MM.1S (cell line): ENCODE data around the gene IL27RA.

Experiments
- DNase-seq: peaks from one replicate; pipeline ENCODE4 v3.0.0-alpha.2; 2015
- H2AFZ ChIP-seq: fragments of 300-600 bp; sonication (generic); 2 replicates; pipeline ENCODE4 v1.6.0; 2016; ENCODE audit warnings: antibody characterized with exemption, low read length
- H3F3A ChIP-seq: fragments of 300-600 bp; sonication (generic); 2 replicates; pipeline ENCODE4 v1.6.1; 2016; ENCODE audit warnings: mild to moderate bottlenecking, antibody characterized with exemption, low read length, moderate library complexity, mixed read lengths; ENCODE audit not compliant: insufficient read depth
- H3K27ac ChIP-seq: fragments of 300-600 bp; sonication (generic); 2 replicates; pipeline ENCODE4 v1.5.1; 2016; ENCODE audit warnings: mild to moderate bottlenecking, low read length
- H3K27me3 ChIP-seq: fragments of 300-600 bp; sonication (generic); replicated peaks from 2 replicates; pipeline ENCODE4 v1.6.0; 2016; ENCODE audit warnings: low read length; ENCODE audit not compliant: insufficient read depth
- H3K36me3 ChIP-seq: fragments of 300-600 bp; sonication (generic); replicated peaks from 2 replicates; pipeline ENCODE4 v1.6.1; 2016; ENCODE audit warnings: mild to moderate bottlenecking, low read length, mixed read lengths; ENCODE audit not compliant: insufficient read depth
- H3K4me1 ChIP-seq: fragments of 300-600 bp; sonication (generic); 2 replicates; pipeline ENCODE4 v1.6.1; 2016; ENCODE audit warnings: low read length, mixed read lengths
- H3K4me2 ChIP-seq: fragments of 300-600 bp; sonication (generic); 2 replicates; pipeline ENCODE4 v1.6.0; 2016; ENCODE audit warnings: low read depth, low read length
- H3K4me3 ChIP-seq: fragments of 300-600 bp; sonication (generic); 2 replicates; pipeline ENCODE4 v1.5.1; 2016; ENCODE audit warnings: low read length, mixed read lengths
- H3K79me2 ChIP-seq: fragments of 300-600 bp; sonication (generic); 2 replicates; pipeline ENCODE4 v1.6.1; 2016; ENCODE audit warnings: mixed run types, low read length, mixed read lengths
- H3K9ac ChIP-seq: fragments of 300-600 bp; sonication (generic); 2 replicates; pipeline ENCODE4 v1.6.1; 2016; ENCODE audit warnings: low read length, mixed read lengths
- H3K9me2 ChIP-seq: fragments of 300-600 bp; sonication (generic); replicated peaks from 2 replicates; pipeline ENCODE4 v1.6.1; 2016; ENCODE audit warnings: mild to moderate bottlenecking, low read length, mixed read lengths; ENCODE audit not compliant: insufficient read depth
- H3K9me3 ChIP-seq: fragments of 300-600 bp; sonication (generic); replicated peaks from 2 replicates; pipeline ENCODE4 v1.6.1; 2016; ENCODE audit warnings: mild to moderate bottlenecking, low read length, mixed read lengths; ENCODE audit not compliant: insufficient read depth
- H4K20me1 ChIP-seq: fragments of 300-600 bp; sonication (generic); 2 replicates; pipeline ENCODE4 v1.6.1; 2016; ENCODE audit warnings: mild to moderate bottlenecking, low read length, moderate library complexity, mixed read lengths; ENCODE audit not compliant: insufficient read depth
- CTCF ChIP-seq: fragments of 300-600 bp; sonication (generic); IDR thresholded peaks from 2 replicates; pipeline ENCODE4 v1.5.1; 2016; ENCODE audit warnings: antibody characterized with exemption, low read length, mixed read lengths
- EZH2 ChIP-seq: fragments of 300-600 bp; sonication (generic); optimal IDR thresholded peaks from 2 replicates; pipeline ENCODE3; 2017; ENCODE audit warnings: low read depth, mild to moderate bottlenecking, antibody characterized with exemption, low read length, mixed read lengths
- EZH2phosphoT487 ChIP-seq: fragments of 300-600 bp; sonication (generic); IDR thresholded peaks from 2 replicates; pipeline ENCODE4 v1.6.1; 2018; ENCODE audit warnings: antibody characterized with exemption, low read length

Gene IL27RA

GRCh38 chr19:14073925-14074838 is 42.6 kb downstream of the IL27RA start:
- H3K4me1 ChIP-seq, result peaks cover 3% of the 10 kb centered on the region
- H3K79me2 ChIP-seq, result peaks cover 7% of the 10 kb centered on the region; the same call in 1 of the 2 replicates
- H3K4me2 ChIP-seq, result peak overlapping the region; percentile 97
- H3K4me3 ChIP-seq, result peak overlapping the region; percentile 86
- peak overlapping the region; percentile 53; the same call in 1 of the 2 replicates for H3K9ac ChIP-seq
- H3K9me3 ChIP-seq, result no peaks in the 10 kb centered on the region
- H3F3A ChIP-seq, result peaks cover 22% of the 10 kb centered on the region
- H3K36me3 ChIP-seq, result no peaks in the 10 kb centered on the region
- peak overlapping the region; percentile 42; the same call in 1 of the 2 replicates for H3K27ac ChIP-seq
- no peak for TF ChIP-seq EZH2phosphoT487
- TF ChIP-seq CTCF, result no peak
- no peak for TF ChIP-seq EZH2
- H4K20me1 ChIP-seq, result no peaks in the 10 kb centered on the region
- DNase-seq, result no peak
- H3K27me3 ChIP-seq, result no peaks in the 10 kb centered on the region
- no peaks in the 10 kb centered on the region for H3K9me2 ChIP-seq
- peak overlapping the region; percentile 86 for H2AFZ ChIP-seq

GRCh38 chr19:14078411-14078810 is 46.8 kb downstream of the IL27RA start:
- Histone ChIP-seq H4K20me1 (no peaks in the 10 kb centered on the region), H3K9me2 (no peaks in the 10 kb centered on the region), H3F3A (peaks cover 12% of the 10 kb centered on the region), H3K27me3 (no peaks in the 10 kb centered on the region), H3K27ac (no peak overlapping the region), H3K9ac (no peak overlapping the region), H2AFZ (no peak overlapping the region), H3K4me1 (peaks cover 9% of the 10 kb centered on the region), H3K4me2 (no peak overlapping the region), H3K4me3 (no peak overlapping the region), H3K79me2 (peaks cover 7% of the 10 kb centered on the region; the same call in 1 of the 2 replicates), H3K36me3 (no peaks in the 10 kb centered on the region), H3K9me3 (no peaks in the 10 kb centered on the region)
- TF ChIP-seq EZH2phosphoT487, result no peak
- TF ChIP-seq CTCF, result no peak
- no peak for TF ChIP-seq EZH2
- no peak for DNase-seq

GRCh38 chr19:14080887-14081796 is 49.6 kb downstream of the IL27RA start:
- Histone ChIP-seq H3K4me3 (peak overlapping the region; percentile 80), H3K9ac (peak overlapping the region; percentile 85), H2AFZ (peak overlapping the region; percentile 88), H3K4me1 (peaks cover 6% of the 10 kb centered on the region), H3K9me3 (no peaks in the 10 kb centered on the region), H3K27ac (peak overlapping the region; percentile 56; the same call in 1 of the 2 replicates), H3K79me2 (no peaks in the 10 kb centered on the region; the same call in 1 of the 2 replicates), H3K9me2 (no peaks in the 10 kb centered on the region), H3K27me3 (no peaks in the 10 kb centered on the region), H4K20me1 (no peaks in the 10 kb centered on the region), H3K4me2 (peak overlapping the region; percentile 98), H3F3A (peaks cover 5% of the 10 kb centered on the region), H3K36me3 (no peaks in the 10 kb centered on the region)
- peak; percentile 100 for DNase-seq
- TF ChIP-seq EZH2phosphoT487 (no peak), EZH2 (no peak), CTCF (no peak)
